Inflammatory macrophage treated with lipopolysaccharide for 1 hour (primary cell): Measurements from ENCODE around the gene FCHO1.

ENCODE experiments used
- DNase-seq, 2 donors: peaks; one replicate each; pipeline ENCODE4 v3.0.0-alpha.2; 2020 to 2022

The FCHO1 gene, protein sequence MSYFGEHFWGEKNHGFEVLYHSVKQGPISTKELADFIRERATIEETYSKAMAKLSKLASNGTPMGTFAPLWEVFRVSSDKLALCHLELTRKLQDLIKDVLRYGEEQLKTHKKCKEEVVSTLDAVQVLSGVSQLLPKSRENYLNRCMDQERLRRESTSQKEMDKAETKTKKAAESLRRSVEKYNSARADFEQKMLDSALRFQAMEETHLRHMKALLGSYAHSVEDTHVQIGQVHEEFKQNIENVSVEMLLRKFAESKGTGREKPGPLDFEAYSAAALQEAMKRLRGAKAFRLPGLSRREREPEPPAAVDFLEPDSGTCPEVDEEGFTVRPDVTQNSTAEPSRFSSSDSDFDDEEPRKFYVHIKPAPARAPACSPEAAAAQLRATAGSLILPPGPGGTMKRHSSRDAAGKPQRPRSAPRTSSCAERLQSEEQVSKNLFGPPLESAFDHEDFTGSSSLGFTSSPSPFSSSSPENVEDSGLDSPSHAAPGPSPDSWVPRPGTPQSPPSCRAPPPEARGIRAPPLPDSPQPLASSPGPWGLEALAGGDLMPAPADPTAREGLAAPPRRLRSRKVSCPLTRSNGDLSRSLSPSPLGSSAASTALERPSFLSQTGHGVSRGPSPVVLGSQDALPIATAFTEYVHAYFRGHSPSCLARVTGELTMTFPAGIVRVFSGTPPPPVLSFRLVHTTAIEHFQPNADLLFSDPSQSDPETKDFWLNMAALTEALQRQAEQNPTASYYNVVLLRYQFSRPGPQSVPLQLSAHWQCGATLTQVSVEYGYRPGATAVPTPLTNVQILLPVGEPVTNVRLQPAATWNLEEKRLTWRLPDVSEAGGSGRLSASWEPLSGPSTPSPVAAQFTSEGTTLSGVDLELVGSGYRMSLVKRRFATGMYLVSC

DNA sequence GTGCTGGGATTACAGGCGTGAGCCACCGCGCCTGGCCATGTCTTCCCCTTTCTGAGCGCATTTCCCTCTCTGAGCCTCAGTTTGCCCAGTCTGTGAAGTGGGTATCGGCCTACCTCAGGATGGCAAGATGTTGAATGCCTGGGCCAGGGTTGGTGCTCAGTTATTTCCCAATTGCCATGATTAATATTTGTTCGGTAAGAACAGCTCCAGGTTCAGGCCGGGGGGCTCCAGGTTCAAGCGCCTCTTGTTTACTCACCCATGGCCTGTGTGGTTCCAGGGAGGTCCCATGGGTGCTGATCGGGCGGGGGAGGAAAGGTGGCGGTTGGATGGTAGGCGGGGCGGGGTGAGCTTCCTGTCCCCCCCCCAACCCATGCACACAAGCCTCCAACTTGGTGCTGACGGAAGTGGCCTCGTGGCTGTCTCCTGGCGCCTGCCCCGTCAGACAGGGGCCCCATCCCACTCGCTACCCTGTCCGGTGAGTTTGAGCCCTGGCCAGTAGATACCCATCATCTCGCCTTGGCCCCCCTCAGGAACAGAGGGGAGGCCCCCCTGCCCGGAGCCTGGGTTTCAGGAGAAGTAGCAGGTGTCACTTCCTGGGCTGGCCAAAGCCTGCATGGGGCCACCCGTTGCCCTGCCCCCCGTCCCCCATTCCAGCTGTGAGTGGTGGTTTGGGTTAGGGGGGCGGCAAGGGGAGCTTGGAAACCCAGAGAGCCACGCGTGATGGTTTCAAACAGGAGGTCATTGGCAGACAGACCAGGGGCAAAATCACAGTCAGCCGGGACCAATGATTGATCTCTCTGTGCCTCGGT lies at the start of gene FCHO1:
TSS of gene FCHO1 (plus strand) at position 375 of the 809 bp plus-strand sequence. CDS start 3,688 bp downstream, outside the sequence.
- DNase-seq = peak in 1 of 2 donors; percentile 34

DNA sequence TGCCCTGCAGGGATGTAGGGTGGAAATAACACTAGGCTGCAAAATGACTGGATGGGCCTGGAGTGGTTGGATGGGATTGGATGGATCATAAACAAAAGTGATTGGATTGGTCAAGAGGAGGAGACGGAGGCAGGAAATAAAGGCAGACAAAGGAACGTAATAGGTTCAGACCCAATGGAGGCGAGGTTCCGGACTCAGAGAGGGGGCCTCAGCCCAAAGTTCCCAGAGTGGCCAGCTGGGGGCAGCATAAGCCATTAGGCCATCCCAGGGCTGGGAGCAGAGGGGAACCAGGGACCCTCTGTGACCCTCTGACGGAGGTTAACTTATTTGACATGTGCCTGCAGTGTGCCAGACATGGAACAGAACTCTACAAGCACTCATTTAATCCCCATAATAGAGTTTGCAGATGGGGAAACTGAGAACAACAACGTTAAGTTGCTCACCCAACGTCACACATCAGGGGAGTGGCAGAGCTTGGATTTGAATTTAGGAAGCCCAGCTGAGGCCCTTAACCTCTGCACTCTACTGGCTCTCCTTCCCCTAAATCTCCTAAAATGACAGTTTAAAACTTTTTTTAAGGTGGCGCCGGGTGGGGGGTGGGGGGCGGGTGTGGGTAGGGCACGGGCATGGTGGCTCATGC lies 47.3 kb upstream of the FCHO1 start:
- DNase-seq = peak; percentile 38 to 85

DNA sequence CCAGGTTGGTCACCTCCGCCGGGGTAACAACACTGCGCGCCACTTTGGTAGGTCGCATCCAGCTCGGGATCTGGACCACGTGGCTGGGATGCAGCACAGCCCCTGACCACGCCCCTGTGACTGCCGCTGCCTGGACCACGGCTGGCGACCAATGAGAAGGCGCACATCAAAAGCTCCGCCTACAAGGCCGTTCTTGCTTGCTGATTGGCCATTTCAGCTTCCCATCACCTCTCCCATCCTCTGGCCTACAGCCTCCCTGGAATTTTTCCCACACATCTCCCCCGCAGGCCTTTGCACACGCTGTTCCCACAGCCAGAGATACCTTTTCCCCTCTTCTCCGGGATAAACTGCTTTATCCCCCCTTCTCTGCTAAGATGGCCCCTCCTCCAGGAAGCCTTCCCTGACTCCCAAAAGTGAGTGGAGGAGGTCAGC lies 44.5 kb upstream of the FCHO1 start:
- DNase-seq = no peak

DNA sequence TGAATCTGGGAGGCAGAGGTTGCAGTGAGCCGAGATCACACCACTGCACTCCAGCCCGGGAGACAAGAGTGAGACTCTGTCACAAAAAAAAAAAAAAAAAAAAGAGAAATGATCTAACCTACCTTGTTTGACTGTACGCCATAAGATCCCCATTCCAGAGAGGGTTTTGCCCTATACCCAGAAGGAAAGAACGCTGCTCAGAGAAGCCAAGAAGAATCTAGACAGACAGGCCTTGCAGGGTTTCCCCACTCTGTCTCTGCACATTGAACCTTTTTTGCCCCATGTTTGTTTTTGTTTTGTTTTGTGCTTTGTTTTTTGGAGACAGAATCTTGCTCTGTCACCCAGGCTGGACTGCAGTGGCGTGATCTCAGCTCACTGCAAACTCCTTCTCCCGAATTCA lies 39.4 kb upstream of the FCHO1 start:
- DNase-seq = no peak

DNA sequence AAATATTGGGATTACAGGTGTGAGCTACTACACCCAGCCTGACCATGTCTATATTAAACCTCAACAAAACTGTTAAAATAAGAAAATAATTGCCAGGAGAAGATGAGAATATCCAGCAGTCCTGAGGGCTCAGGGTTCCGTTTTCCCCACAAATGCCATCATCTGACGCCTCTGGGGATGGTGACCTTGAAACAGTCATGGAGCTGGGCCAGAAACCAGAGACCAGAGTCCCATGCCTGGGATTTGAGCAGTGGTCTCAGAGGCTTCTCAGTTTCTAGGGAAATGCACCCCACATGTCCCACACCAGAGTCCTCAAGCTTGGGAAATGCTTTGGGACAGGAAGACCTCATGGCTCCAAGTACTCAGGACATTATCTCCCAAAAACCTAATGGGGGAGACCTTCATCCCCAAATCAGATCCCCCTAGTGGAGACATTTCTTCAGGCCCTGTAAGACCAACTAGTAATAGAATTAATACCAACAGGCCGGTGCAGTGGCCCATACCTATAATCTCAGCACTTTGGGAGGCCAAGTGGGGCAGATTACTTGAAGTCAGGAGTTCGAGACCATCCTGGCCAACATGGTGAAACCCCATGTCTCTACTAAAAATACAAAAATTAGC lies 34.9 kb upstream of the FCHO1 start:
- DNase-seq = no peak

DNA sequence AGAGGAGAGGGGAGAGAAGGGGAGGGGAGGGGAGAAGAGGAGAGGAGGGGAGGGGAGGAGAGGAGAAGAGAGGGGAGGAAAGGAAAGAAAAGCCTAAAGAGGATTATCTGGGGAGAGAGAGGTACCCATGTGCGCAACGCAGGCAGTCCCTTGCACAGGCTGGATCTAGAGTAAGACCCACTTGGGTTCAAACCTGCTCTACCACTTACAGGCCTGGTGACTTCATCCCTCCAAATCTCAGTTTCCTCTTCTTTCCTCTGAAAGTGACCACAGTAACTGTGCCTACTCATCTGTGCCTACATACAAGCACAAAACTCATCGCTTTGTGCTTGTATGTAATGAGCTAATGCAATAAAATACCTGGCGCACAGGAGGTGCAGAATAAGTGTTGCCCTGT lies 32.7 kb upstream of the FCHO1 start:
- peak; percentile 24 to 31 for DNase-seq

DNA sequence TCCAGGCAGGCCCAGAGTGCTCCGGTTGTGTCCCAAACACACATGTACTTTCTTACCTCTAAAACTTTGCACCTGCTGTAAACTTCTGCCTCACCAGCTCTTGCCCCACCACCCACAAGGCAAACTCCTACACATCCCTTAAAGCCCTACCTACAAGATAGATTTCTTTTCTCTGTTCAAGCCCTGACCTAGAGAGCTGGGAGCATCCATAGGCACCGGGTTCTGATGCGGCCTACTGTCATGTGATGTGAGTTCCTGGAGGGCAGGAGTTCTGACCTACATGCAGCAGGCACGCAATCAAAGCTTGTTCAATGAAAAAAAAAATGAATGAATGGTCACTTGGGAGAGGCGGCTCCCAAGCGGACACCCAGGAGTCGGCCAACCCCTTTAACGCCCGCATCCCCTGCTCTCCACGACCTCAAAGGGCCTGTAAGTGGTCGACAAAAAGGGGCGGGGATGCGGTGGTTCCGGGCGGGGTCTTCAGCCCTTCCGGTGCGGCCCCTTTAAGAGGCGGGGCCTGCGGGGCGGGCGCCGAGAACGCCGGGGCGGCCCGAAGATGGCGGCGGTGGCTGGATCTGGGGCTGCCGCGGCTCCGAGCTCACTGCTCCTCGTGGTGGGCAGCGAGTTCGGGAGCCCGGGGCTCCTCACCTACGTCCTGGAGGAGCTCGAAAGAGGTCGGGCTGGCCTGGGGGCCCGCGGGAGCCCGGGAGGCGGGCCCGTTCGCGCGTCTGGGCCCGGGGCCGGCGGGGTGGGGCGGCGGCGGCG lies 32.1 kb upstream of the FCHO1 start, which contains the start of gene MAP1S:
TSS of gene MAP1S (plus strand) at position 534 of the 765 bp plus-strand sequence. CDS start at position 557, 23 bp downstream.
- DNase-seq = peak; percentile 24 to 54

DNA sequence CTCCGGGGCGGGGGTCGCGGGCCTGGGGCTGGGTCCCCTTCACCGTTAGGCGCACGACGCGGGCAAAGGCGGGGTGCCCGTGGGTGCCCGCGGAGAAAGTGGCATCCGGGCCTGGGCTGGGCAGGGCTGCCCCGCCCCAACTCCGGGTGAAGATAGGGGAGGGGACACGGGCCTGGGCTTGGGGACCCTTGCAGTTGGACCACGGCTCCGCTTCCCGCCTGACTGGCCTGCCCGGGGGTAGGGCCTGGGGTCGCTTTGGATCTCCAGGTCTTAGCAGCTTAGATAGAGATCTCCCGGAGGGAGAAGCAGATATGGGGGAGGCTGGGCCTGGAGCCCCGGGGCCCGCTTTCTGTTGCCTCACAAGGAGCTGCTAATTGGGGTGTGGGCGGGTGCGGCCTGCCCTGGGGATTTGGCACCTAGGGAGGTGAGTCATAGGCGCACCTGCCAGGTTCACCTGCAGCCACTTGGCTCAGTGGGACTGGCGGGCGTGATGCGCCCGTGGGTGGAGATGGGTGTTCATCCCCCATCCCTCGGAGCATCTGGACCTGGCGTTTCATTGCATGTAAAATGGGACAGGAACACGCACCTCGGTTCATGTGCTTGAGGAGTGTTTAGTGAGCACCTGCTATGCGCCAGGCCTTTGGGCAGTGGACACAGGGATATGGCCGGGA lies 31.4 kb upstream of the FCHO1 start:
- no peak for DNase-seq

DNA sequence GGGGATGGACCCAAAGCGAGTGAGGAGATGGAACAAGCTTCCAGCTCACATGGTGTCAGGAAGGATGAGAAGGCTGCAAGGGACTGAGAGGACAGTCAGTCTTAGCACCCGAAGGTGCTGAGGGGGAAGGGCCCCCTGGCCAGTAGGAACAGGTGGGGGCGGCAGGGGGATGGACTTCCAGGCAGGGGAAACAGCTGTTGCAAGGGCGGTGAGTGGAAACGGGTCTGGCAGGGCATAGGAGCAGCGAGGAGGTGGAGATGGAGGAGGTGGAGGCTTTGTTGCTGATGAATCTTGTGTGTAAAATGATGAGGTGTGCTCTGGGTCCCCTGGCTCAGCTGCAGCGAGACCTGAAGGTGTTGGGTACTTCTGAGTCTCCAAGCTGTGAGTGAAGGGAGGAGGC lies 30.8 kb upstream of the FCHO1 start:
- DNase-seq = no peak

DNA sequence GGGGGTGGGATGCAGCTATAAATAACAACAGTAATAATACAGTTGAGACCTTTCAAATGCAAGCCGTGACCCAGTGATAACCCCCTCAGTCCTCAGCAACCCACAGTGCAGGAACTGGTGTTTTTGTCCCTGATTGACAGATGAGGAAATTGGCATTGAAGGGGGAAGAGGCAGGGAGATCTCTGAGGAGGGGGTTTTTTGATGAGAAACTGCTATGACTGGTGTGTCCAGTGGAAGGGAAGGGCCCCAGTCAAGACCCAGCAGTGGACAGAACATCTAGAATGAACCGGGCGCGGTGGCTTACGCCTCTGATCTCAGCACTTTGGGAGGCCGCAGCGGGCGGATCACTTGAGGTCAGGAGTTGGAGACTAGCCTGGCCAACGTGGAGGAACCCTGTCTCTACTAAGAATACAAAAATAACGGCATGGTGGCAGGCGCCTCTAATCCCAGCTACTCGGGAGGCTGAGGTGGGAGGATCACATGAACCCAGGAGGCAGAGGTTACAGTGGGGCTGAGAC lies 30.1 kb upstream of the FCHO1 start:
- DNase-seq = peak; percentile 20 to 47

DNA sequence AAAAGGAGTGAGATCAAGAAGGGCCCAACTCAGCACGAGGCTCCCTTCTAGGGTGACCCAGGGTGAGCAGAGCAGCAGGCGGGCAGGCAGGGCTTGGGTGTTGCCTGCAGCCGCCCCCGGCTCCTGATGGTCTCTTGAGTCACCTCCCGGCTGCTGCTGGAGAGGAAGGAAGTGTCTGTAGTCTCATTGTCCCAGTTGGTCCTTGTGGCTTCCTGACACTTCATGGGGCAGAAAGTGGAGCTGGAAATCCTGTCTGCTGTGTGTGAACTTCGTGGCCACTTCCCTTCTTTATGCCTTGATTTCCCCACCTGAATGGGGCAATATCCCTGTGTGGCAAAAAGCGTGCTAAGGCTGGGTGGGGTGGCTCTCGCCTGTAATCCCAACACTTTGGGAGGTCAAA lies 29.5 kb upstream of the FCHO1 start:
- DNase-seq = peak; percentile 89 to 93

DNA sequence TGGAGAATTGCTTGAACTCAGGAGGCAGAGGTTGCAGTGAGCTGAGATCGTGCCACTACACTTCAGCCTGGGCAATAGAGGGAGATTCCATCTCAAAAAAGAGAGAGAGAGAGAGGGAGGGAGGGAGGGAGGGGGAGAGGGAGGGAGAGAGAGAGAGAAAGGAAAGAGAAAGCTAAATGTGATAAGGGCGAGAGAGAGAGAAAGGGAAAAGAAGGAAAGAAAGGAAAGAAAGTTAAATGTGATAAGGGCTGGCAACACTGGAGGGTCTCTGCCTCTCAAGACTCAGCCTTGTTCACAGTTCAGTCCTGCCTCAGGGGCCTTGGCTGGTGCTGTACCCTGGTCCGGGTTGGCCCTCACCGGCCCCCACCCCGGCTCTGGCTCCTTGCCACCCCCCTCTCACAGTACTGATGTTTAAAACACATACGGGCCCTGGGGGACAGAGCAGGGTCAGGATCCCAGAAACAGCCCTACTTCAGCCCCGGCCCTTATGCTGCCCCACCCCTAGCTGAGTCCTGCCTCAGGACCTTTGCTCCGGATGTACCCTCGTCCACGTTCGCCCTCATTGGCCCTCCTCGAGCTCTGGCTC lies 28.5 kb upstream of the FCHO1 start:
- DNase-seq = no peak

DNA sequence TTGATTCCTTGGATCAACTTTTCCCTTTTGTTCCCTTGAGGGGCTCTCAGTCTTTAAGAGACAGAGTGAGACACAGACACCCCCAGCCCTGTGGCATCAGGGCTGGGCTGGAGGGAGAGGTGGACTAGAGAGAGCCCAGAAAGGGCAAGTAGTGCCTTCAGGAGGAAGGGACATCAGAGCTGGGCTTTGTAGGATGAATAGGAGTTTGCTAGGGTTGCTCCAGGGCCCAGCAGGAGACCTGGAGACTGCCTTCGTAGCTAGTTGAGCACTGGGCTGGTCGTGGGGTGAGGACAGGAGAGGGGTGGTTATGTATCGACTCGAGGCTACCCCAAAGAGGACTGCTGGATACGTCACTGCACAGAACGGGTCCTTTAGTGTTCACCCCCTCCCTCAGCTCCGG lies 26.6 kb upstream of the FCHO1 start:
- DNase-seq = no peak

DNA sequence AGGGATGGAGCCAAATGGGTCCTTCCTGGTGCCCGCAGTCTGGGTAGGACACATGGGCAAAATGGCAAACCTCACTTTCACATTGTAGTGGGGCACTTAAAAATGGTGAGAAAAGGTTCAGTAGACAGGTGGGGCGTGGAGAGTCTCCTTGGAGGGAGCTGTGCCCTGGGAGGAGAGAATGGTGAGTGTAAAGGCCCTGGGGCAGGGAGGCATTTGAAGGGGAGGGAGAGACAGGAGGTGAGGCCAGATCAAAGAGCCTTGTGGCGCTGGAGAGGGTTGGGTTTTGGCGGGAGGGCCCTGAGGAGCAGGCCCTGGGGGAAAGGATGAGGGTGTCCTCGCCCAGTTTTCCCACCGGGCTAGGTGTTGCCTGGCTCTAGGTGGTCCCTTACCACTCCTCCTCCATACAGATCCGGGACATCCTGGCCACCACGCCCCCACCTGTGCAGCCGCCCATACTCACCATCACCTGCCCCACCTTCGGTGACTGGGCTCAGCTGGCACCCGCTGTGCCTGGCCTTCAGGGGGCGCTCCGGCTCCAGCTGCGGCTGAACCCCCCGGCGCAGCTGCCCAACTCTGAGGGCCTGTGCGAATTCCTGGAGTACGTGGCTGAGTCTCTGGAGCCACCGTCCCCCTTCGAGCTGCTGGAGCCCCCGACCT lies 25.7 kb upstream of the FCHO1 start:
- DNase-seq = no peak

DNA sequence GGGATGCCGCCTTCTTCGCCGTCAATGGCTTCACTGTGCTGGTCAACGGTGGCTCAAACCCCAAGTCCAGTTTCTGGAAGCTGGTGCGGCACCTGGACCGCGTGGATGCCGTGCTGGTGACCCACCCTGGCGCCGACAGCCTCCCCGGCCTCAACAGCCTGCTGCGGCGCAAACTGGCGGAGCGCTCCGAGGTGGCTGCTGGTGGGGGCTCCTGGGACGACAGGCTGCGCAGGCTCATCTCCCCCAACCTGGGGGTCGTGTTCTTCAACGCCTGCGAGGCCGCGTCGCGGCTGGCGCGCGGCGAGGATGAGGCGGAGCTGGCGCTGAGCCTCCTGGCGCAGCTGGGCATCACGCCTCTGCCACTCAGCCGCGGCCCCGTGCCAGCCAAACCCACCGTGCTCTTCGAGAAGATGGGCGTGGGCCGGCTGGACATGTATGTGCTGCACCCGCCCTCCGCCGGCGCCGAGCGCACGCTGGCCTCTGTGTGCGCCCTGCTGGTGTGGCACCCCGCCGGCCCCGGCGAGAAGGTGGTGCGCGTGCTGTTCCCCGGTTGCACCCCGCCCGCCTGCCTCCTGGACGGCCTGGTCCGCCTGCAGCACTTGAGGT lies 25.0 kb upstream of the FCHO1 start:
- no peak for DNase-seq

DNA sequence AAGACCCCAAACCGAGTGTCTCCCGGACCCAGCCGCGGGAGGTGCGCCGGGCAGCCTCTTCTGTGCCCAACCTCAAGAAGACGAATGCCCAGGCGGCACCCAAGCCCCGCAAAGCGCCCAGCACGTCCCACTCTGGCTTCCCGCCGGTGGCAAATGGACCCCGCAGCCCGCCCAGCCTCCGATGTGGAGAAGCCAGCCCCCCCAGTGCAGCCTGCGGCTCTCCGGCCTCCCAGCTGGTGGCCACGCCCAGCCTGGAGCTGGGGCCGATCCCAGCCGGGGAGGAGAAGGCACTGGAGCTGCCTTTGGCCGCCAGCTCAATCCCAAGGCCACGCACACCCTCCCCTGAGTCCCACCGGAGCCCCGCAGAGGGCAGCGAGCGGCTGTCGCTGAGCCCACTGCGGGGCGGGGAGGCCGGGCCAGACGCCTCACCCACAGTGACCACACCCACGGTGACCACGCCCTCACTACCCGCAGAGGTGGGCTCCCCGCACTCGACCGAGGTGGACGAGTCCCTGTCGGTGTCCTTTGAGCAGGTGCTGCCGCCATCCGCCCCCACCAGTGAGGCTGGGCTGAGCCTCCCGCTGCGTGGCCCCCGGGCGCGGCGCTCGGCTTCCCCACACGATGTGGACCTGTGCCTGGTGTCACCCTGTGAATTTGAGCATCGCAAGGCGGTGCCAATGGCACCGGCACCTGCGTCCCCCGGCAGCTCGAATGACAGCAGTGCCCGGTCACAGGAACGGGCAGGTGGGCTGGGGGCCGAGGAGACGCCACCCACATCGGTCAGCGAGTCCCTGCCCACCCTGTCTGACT lies 24.1 kb upstream of the FCHO1 start:
- no peak for DNase-seq

DNA sequence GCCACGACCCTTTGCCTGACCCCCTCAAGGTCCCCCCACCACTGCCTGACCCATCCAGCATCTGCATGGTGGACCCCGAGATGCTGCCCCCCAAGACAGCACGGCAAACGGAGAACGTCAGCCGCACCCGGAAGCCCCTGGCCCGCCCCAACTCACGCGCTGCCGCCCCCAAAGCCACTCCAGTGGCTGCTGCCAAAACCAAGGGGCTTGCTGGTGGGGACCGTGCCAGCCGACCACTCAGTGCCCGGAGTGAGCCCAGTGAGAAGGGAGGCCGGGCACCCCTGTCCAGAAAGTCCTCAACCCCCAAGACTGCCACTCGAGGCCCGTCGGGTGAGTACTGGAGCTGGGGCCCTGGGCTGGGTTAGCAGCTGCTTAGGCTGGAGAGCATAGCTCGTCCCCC lies 23.4 kb upstream of the FCHO1 start:
- no peak for DNase-seq

DNA sequence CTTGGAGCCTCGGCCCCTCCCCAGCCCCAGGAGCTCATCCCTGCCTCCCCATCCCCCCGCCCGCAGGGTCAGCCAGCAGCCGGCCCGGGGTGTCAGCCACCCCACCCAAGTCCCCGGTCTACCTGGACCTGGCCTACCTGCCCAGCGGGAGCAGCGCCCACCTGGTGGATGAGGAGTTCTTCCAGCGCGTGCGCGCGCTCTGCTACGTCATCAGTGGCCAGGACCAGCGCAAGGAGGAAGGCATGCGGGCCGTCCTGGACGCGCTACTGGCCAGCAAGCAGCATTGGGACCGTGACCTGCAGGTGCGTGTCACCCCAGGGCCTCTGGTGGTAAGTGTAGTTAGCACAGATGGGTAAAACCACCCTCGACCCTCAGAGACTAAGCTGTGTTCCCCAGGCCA lies 18.1 kb upstream of the FCHO1 start:
- DNase-seq = no peak
